SK-N-SH (cell line): ENCODE data around the gene RPL28. TPM values are rescaled to one million over a fixed set of nuclear protein-coding genes. Genes with fewer than 3 reads are reported as not detected.

Experiments used
- CTCF ChIA-PET: fragments of 300-600, 350-600 bp; formaldehyde crosslinking; extraction: SDS; loops from one replicate; lab custom pipeline; 2021; lab: Yijun Ruan, JAX
- POLR2A ChIA-PET: fragments of 350-600 bp; sonication (Branson Sonifier 250); formaldehyde crosslinking; extraction: SDS; loops from one replicate; lab custom pipeline; 2020; ENCODE audit warnings: antibody characterized with exemption, inconsistent platforms; lab: Yijun Ruan, JAX
- DNase-seq: peaks from one replicate; pipeline ENCODE4 v3.0.0; 2012
- H2AFZ ChIP-seq: fragments of 200-600 bp; sonication (generic); 2 replicates; pipeline ENCODE4 v1.8.1; 2016; ENCODE audit warnings: antibody characterized with exemption, mild to moderate bottlenecking, low read depth
- H3F3A ChIP-seq: fragments of 200-600 bp; sonication (generic); replicated peaks from 2 replicates; pipeline ENCODE3; 2016; ENCODE audit warnings: antibody characterized with exemption, mild to moderate bottlenecking; ENCODE audit not compliant: insufficient read depth
- H3K27ac ChIP-seq, 2 experiments: fragments of 200-500 bp in 1 of 2; fragments of 200-600 bp in 1 of 2; sonication (Bioruptor generic) in 1 of 2; sonication (generic), shearing (Covaris generic) in 1 of 2; 2 replicates each; pipeline versions ENCODE4 v1.5.1 to v1.6.1; 2014 to 2016; ENCODE audit warnings: low read depth in 2 of 2, inconsistent platforms in 1 of 2, low read length in 1 of 2, mild to moderate bottlenecking in 1 of 2, mixed read lengths in 1 of 2
- H3K27me3 ChIP-seq: fragments of 200-600 bp; sonication (generic), shearing (Covaris generic); 2 replicates; pipeline ENCODE4 v1.6.1; 2016; ENCODE audit warnings: mixed run types; ENCODE audit not compliant: insufficient read depth
- H3K36me3 ChIP-seq, 2 experiments: fragments of 200-500 bp in 1 of 2; fragments of 200-600 bp in 1 of 2; sonication (Bioruptor generic) in 1 of 2; sonication (generic) in 1 of 2; replicated peaks in 1 of 2; 2 replicates each; pipeline versions ENCODE3 to v1.5.1; 2014 to 2016; ENCODE audit warnings: low read length in 1 of 2, mild to moderate bottlenecking in 1 of 2; ENCODE audit not compliant: insufficient read depth in 2 of 2, control insufficient read depth in 1 of 2
- H3K4me1 ChIP-seq, 2 experiments: fragments of 200-500 bp in 1 of 2; fragments of 200-600 bp in 1 of 2; sonication (Bioruptor generic) in 1 of 2; sonication (generic), shearing (Covaris generic) in 1 of 2; 2 replicates each; pipeline versions ENCODE4 v1.5.1 to v1.6.1; 2014 to 2016; ENCODE audit warnings: low read depth in 1 of 2, low read length in 1 of 2, mixed run types in 1 of 2; ENCODE audit not compliant: insufficient read depth in 2 of 2, control insufficient read depth in 1 of 2
- H3K4me2 ChIP-seq: fragments of 200-600 bp; sonication (generic), shearing (Covaris generic); 2 replicates; pipeline ENCODE4 v1.6.1; 2017; ENCODE audit warnings: mixed run types
- H3K4me3 ChIP-seq, 2 experiments: fragments of 200-500 bp in 1 of 2; fragments of 200-600 bp in 1 of 2; sonication (Bioruptor generic) in 1 of 2; sonication (generic), shearing (Covaris generic) in 1 of 2; 2 replicates each; pipeline versions ENCODE4 v1.5.1 to v1.8.1; 2014 to 2016; ENCODE audit warnings: low read depth in 2 of 2, inconsistent platforms in 1 of 2, low read length in 1 of 2, mild to moderate bottlenecking in 1 of 2, mixed read lengths in 1 of 2, moderate library complexity in 1 of 2
- H3K79me2 ChIP-seq: fragments of 200-600 bp; sonication (generic); 2 replicates; pipeline ENCODE4 v1.8.1; 2017; ENCODE audit warnings: mild to moderate bottlenecking; ENCODE audit not compliant: insufficient read depth
- H3K9ac ChIP-seq: fragments of 200-600 bp; sonication (generic); 2 replicates; pipeline ENCODE4 v1.6.1; 2017; ENCODE audit warnings: mixed run types
- H3K9me2 ChIP-seq: fragments of 200-600 bp; sonication (generic); 2 replicates; pipeline ENCODE4 v1.6.1; 2017; ENCODE audit warnings: mixed run types
- H3K9me3 ChIP-seq: fragments of 200-600 bp; sonication (generic); 2 replicates; pipeline ENCODE4 v1.6.1; 2017; ENCODE audit warnings: mixed run types, mild to moderate bottlenecking, moderate library complexity
- H4K20me1 ChIP-seq: fragments of 200-600 bp; sonication (generic); 2 replicates; pipeline ENCODE4 v1.6.1; 2017; ENCODE audit warnings: mild to moderate bottlenecking, mixed run types; ENCODE audit not compliant: insufficient read depth
- CHD2 ChIP-seq: fragments of 150-350 bp; IDR thresholded peaks from 2 replicates; pipeline ENCODE4 v1.6.1; 2018; ENCODE audit warnings: low read length; ENCODE audit not compliant: partially characterized antibody
- FOSL2 ChIP-seq: IDR thresholded peaks from 2 replicates; pipeline ENCODE4 v1.4.0; 2012; ENCODE audit warnings: low read depth, mild to moderate bottlenecking, moderate library complexity, borderline replicate concordance
- FOXM1 ChIP-seq: IDR thresholded peaks from 2 replicates; pipeline ENCODE4 v1.4.0; 2012; ENCODE audit warnings: low read depth, mild to moderate bottlenecking
- GATA2 ChIP-seq: sonication (generic); formaldehyde crosslinking; IDR thresholded peaks from 2 replicates; pipeline ENCODE4 v1.5.0; 2020; ENCODE audit warnings: mild to moderate bottlenecking, missing genetic modification reagents
- NFIC ChIP-seq: IDR thresholded peaks from 2 replicates; pipeline ENCODE4 v1.4.0; 2012; ENCODE audit warnings: borderline replicate concordance
- POLR2AphosphoS5 ChIP-seq: IDR thresholded peaks from 2 replicates; pipeline ENCODE4 v1.6.1; 2012; ENCODE audit warnings: low read depth, low read length
- RFX5 ChIP-seq: IDR thresholded peaks from 2 replicates; pipeline ENCODE4 v1.6.1; 2012; ENCODE audit warnings: mild to moderate bottlenecking, improper control_type of control experiment, low read length
- RXRA ChIP-seq: IDR thresholded peaks from 2 replicates; pipeline ENCODE4 v1.4.0; 2012; ENCODE audit warnings: low read depth, mild to moderate bottlenecking, borderline replicate concordance
- SIN3A ChIP-seq: IDR thresholded peaks from 2 replicates; pipeline ENCODE4 v1.6.1; 2012; ENCODE audit warnings: low read depth, mild to moderate bottlenecking, low read length, moderate library complexity, borderline replicate concordance
- SMC3 ChIP-seq: IDR thresholded peaks from 2 replicates; pipeline ENCODE4 v1.6.1; 2012; ENCODE audit warnings: low read depth, low read length, improper control_type of control experiment
- TAF1 ChIP-seq: IDR thresholded peaks from 2 replicates; pipeline ENCODE4 v1.6.1; 2012; ENCODE audit warnings: low read depth, mild to moderate bottlenecking, low read length, moderate library complexity, borderline replicate concordance
- TCF12 ChIP-seq: IDR thresholded peaks from 2 replicates; pipeline ENCODE4 v1.4.0; 2012
- WGBS: methylation state at CpG from one replicate; pipeline ENCODE4 v1.1.6; 2017; ENCODE audit warnings: low lambda C conversion rate; 5-methylcytosine and 5-hydroxymethylcytosine counted together
- polyA plus RNA-seq, 3 experiments: library from polyadenylated mRNA; depleted of rRNA; stranded (reverse); fragments of >200 nt; gene quantifications; 2 replicates each; pipeline ENCODE4 v1.2.3, GENCODE V29; 2012
- TF ChIP-seq, protein P1 (sequence below): IDR thresholded peaks from 2 replicates; pipeline ENCODE4 v1.4.0; 2012; ENCODE audit warnings: low read depth
- TF ChIP-seq, protein P2 (sequence below): IDR thresholded peaks from 2 replicates; pipeline ENCODE4 v1.4.0; 2012; ENCODE audit warnings: low read depth, borderline replicate concordance
- TF ChIP-seq, protein P3 (sequence below): fragments of 200-600 bp; sonication (generic); IDR thresholded peaks from 2 replicates; pipeline ENCODE4 v1.6.1; 2017; ENCODE audit warnings: antibody characterized with exemption, mild to moderate bottlenecking, moderate library complexity

Gene RPL28
- polyA plus RNA-seq, 1 of the 3 experiments (the other 2 are of a cell fraction): 2,368 TPM

- TF ChIP-seq, protein P1, sequence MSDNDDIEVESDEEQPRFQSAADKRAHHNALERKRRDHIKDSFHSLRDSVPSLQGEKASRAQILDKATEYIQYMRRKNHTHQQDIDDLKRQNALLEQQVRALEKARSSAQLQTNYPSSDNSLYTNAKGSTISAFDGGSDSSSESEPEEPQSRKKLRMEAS: no peak
- TF ChIP-seq TCF12 (no peak), CHD2 (no peak), GATA2 (no peak), SIN3A (no peak), POLR2AphosphoS5 (no peak), SMC3 (no peak)
- TF ChIP-seq, protein P2, sequence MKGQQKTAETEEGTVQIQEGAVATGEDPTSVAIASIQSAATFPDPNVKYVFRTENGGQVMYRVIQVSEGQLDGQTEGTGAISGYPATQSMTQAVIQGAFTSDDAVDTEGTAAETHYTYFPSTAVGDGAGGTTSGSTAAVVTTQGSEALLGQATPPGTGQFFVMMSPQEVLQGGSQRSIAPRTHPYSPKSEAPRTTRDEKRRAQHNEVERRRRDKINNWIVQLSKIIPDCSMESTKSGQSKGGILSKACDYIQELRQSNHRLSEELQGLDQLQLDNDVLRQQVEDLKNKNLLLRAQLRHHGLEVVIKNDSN: no peak
- TF ChIP-seq, protein P3, sequence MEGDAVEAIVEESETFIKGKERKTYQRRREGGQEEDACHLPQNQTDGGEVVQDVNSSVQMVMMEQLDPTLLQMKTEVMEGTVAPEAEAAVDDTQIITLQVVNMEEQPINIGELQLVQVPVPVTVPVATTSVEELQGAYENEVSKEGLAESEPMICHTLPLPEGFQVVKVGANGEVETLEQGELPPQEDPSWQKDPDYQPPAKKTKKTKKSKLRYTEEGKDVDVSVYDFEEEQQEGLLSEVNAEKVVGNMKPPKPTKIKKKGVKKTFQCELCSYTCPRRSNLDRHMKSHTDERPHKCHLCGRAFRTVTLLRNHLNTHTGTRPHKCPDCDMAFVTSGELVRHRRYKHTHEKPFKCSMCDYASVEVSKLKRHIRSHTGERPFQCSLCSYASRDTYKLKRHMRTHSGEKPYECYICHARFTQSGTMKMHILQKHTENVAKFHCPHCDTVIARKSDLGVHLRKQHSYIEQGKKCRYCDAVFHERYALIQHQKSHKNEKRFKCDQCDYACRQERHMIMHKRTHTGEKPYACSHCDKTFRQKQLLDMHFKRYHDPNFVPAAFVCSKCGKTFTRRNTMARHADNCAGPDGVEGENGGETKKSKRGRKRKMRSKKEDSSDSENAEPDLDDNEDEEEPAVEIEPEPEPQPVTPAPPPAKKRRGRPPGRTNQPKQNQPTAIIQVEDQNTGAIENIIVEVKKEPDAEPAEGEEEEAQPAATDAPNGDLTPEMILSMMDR: no peak
These were observed 22.6 kb upstream of the RPL28 start, which contains the start of gene GARIN5B (continued) for GRCh38 chr19:55362990-55363716.

- peaks cover 14% of the 10 kb centered on the region for H3K79me2 ChIP-seq
- no peak overlapping the region for H3K4me2 ChIP-seq
- no peaks in the 10 kb centered on the region for H3K9me2 ChIP-seq
- no peak overlapping the region for H3K4me3 ChIP-seq
- H3K27me3 ChIP-seq: no peaks in the 10 kb centered on the region
- peaks cover 0 to 13% of the 10 kb centered on the region in 2 experiments; a peak in 1 of 4 replicates for H3K4me1 ChIP-seq
- H3K36me3 ChIP-seq: peaks cover 0 to 4% of the 10 kb centered on the region in 2 experiments
- no peak overlapping the region for H3K27ac ChIP-seq
- H3K9ac ChIP-seq: no peak overlapping the region
- DNase-seq: no peak
- ChIA-PET POLR2A (no interaction called here), CTCF (no interaction called here)
- no peaks in the 10 kb centered on the region for H3K9me3 ChIP-seq
- H3F3A ChIP-seq: peaks cover 8% of the 10 kb centered on the region
- whole genome bisulfite sequencing: 95% methylated on average over 5 of the region's 8 CpGs
- H4K20me1 ChIP-seq: no peaks in the 10 kb centered on the region
- no peak overlapping the region for H2AFZ ChIP-seq
- TF ChIP-seq FOXM1 (no peak), NFIC (no peak), POLR2AphosphoS5 (no peak), RXRA (no peak), TAF1 (no peak), FOSL2 (no peak), RFX5 (no peak)
These were observed 20.5 kb upstream of the RPL28 start for GRCh38 chr19:55365245-55365644.
